GM12878 (cell line): ENCODE data around the gene DOCK9. TPM values are rescaled to one million over a fixed set of nuclear protein-coding genes. Genes with fewer than 3 reads are reported as not detected.

Source experiments
- ATAC-seq: fragments of 200-7000 bp; cut with Tn5 transposase; 3 replicates; pipeline ENCODE4 v1.9.1; 2020; ENCODE audit warnings: mild to moderate bottlenecking, moderate library complexity
- BruUV-seq: library from RNA; stranded (reverse); fragments of 400-500 nt; replicated peaks from 2 replicates; lab custom pipeline; 2021; lab: Mats Ljungman, UMichigan
- CTCF ChIA-PET: fragments of 300-600 bp; sonication (Branson Sonifier 250); formaldehyde crosslinking; extraction: SDS; loops from one replicate; lab custom pipeline; 2021; ENCODE audit warnings: inconsistent platforms; lab: Yijun Ruan, JAX
- POLR2A ChIA-PET: fragments of 350-600 bp; formaldehyde crosslinking; extraction: SDS; loops from one replicate; lab custom pipeline; 2021; ENCODE audit warnings: inconsistent platforms; lab: Charles Lee
- RAD21 ChIA-PET: fragments of 300-600 bp; sonication (Branson Sonifier 250); formaldehyde crosslinking; loops from one replicate; lab custom pipeline; 2023; ENCODE audit warnings: antibody characterized with exemption; ENCODE audit not compliant: unreplicated experiment; lab: Charles Lee
- SMC1A ChIA-PET: fragments of 300-600 bp; sonication (Branson Sonifier 250); formaldehyde crosslinking; loops from one replicate; lab custom pipeline; 2023; ENCODE audit not compliant: unreplicated experiment, uncharacterized antibody; lab: Charles Lee
- DNase-seq: peaks from one replicate; pipeline ENCODE4 v3.0.0-alpha.2; 2011; ENCODE audit warnings: low read depth, low spot score
- FAIRE-seq: peaks from 3 replicates; lab custom pipeline; 2011; peaks lifted over from hg19 to GRCh38; lab: Jason Lieb, UNC
- H2AFZ ChIP-seq: 2 replicates; pipeline ENCODE4 v1.6.0; 2011; ENCODE audit warnings: low read depth, low read length, control low read depth; ENCODE audit not compliant: control insufficient read depth
- H3K27ac ChIP-seq: 2 replicates; pipeline ENCODE4 v1.5.1; 2011; ENCODE audit warnings: control low read depth; ENCODE audit not compliant: control insufficient read depth, insufficient read depth
- H3K27me3 ChIP-seq, 2 experiments: replicated peaks in 1 of 2; 2 replicates each; pipeline versions ENCODE4 v1.6.0 to v1.6.1; 2011; ENCODE audit warnings: low read length in 1 of 2; ENCODE audit not compliant: control insufficient read depth in 2 of 2, insufficient read depth in 2 of 2
- H3K36me3 ChIP-seq, 2 experiments: 2 replicates each; pipeline ENCODE4 v1.5.1; 2011; ENCODE audit warnings: low read length in 1 of 2; ENCODE audit not compliant: control insufficient read depth in 2 of 2, insufficient read depth in 2 of 2
- H3K4me1 ChIP-seq: 2 replicates; pipeline ENCODE4 v1.6.1; 2011; ENCODE audit warnings: mild to moderate bottlenecking, low read length, moderate library complexity, mixed read lengths; ENCODE audit not compliant: control insufficient read depth, insufficient read depth
- H3K4me2 ChIP-seq: 2 replicates; pipeline ENCODE4 v1.6.0; 2011; ENCODE audit warnings: control low read depth; ENCODE audit not compliant: control insufficient read depth, insufficient read depth
- H3K4me3 ChIP-seq: fragments of 200-600 bp; sonication (generic); 2 replicates; pipeline ENCODE4 v1.5.1; 2016
- H3K79me2 ChIP-seq: 2 replicates; pipeline ENCODE4 v1.6.0; 2011; ENCODE audit warnings: low read length; ENCODE audit not compliant: control insufficient read depth, insufficient read depth
- H3K9ac ChIP-seq: 2 replicates; pipeline ENCODE4 v1.8.0; 2011; ENCODE audit warnings: low read length, control low read depth, mixed read lengths; ENCODE audit not compliant: control insufficient read depth, insufficient read depth
- H3K9me3 ChIP-seq: replicated peaks from 3 replicates; pipeline ENCODE4 v1.5.1; 2011; ENCODE audit warnings: mild to moderate bottlenecking, low read length; ENCODE audit not compliant: control insufficient read depth, insufficient read depth
- H4K20me1 ChIP-seq: 2 replicates; pipeline ENCODE4 v1.6.0; 2011; ENCODE audit not compliant: control insufficient read depth, insufficient read depth
- ASH2L ChIP-seq: fragments of 300-600, 200-600 bp; sonication (generic); IDR thresholded peaks from 2 replicates; pipeline ENCODE4 v1.6.1; 2017; ENCODE audit warnings: low read depth, mild to moderate bottlenecking, borderline replicate concordance
- ATF2 ChIP-seq: IDR thresholded peaks from 2 replicates; pipeline ENCODE4 v1.6.1; 2012; ENCODE audit warnings: low read length, inconsistent platforms
- BCL11A ChIP-seq: IDR thresholded peaks from 2 replicates; pipeline ENCODE4 v1.6.1; 2011; ENCODE audit warnings: low read depth, low read length
- CEBPB ChIP-seq, 2 experiments: fragments of 150-350 bp in 1 of 2; IDR thresholded peaks; 2 replicates each; pipeline ENCODE4 v1.6.1; 2012 to 2014; ENCODE audit warnings: low read depth in 2 of 2, low read length in 2 of 2, borderline replicate concordance in 1 of 2, inconsistent platforms in 1 of 2
- EZH2 ChIP-seq: IDR thresholded peaks from 2 replicates; pipeline ENCODE4 v1.6.1; 2012; ENCODE audit warnings: low read depth, mild to moderate bottlenecking, control low read depth, inconsistent platforms, low read length, borderline replicate concordance; ENCODE audit not compliant: control insufficient read depth
- IKZF1 ChIP-seq: fragments of 450-650 bp; conservative IDR thresholded peaks from 2 replicates; pipeline ENCODE4 v1.6.1; 2017; ENCODE audit warnings: antibody characterized with exemption, mild to moderate bottlenecking
- NFIC ChIP-seq: IDR thresholded peaks from 2 replicates; pipeline ENCODE4 v1.6.1; 2012; ENCODE audit warnings: low read depth, mild to moderate bottlenecking, inconsistent platforms, low read length, moderate library complexity
- NFXL1 ChIP-seq: fragments of 450-650 bp; IDR thresholded peaks from 2 replicates; pipeline ENCODE4 v1.6.1; 2017; ENCODE audit warnings: antibody characterized with exemption, mild to moderate bottlenecking, borderline replicate concordance
- NFYA ChIP-seq: IDR thresholded peaks from 2 replicates; pipeline ENCODE4 v1.6.1; 2011; ENCODE audit warnings: low read depth, mild to moderate bottlenecking, low read length, improper control_type of control experiment, borderline replicate concordance
- NR2F1 ChIP-seq: fragments of 450-650 bp; conservative IDR thresholded peaks from 2 replicates; pipeline ENCODE4 v1.6.1; 2017; ENCODE audit warnings: mild to moderate bottlenecking
- RAD51 ChIP-seq: fragments of 450-650 bp; IDR thresholded peaks from 2 replicates; pipeline ENCODE4 v1.6.1; 2016; ENCODE audit warnings: moderate library complexity, mild to moderate bottlenecking, inconsistent platforms
- SREBF2 ChIP-seq: IDR thresholded peaks from 2 replicates; pipeline ENCODE4 v1.6.1; 2012; ENCODE audit warnings: mild to moderate bottlenecking, low read length
- STAT1 ChIP-seq: fragments of 450-650 bp; conservative IDR thresholded peaks from 2 replicates; pipeline ENCODE4 v1.6.1; 2014; ENCODE audit warnings: antibody characterized with exemption, mild to moderate bottlenecking
- TCF7 ChIP-seq: IDR thresholded peaks from 2 replicates; pipeline ENCODE4 v1.6.1; 2014; ENCODE audit warnings: antibody characterized with exemption, borderline replicate concordance
- ZBED1 ChIP-seq: IDR thresholded peaks from 2 replicates; pipeline ENCODE4 v1.6.1; 2016; ENCODE audit warnings: borderline replicate concordance
- ZNF24 ChIP-seq: fragments of 450-650 bp; IDR thresholded peaks from 2 replicates; pipeline ENCODE4 v1.6.1; 2017; ENCODE audit warnings: antibody characterized with exemption, mild to moderate bottlenecking
- ZZZ3 ChIP-seq: IDR thresholded peaks from 2 replicates; pipeline ENCODE4 v1.6.1; 2011; ENCODE audit warnings: low read depth; ENCODE audit not compliant: control insufficient read depth, insufficient read length
- WGBS: methylation state at CpG from one replicate; pipeline ENCODE4 v1.1.6; 2016; ENCODE audit warnings: low lambda C conversion rate; ENCODE audit not compliant: insufficient replicate concordance, insufficient coverage; ENCODE audit errors: missing lambda C conversion rate; 5-methylcytosine and 5-hydroxymethylcytosine counted together
- in situ Hi-C: fragments of 300-500 bp; cut with MboI; formaldehyde crosslinking; loops from 9 replicates; pipeline ENCODE4 v1.14.3; 2018; ENCODE audit warnings: mixed read lengths
- intact Hi-C: fragments of 100-400 bp; cut with micrococcal nuclease; formaldehyde crosslinking; loops from one replicate; pipeline ENCODE4 v1.14.2; 2022; ENCODE audit not compliant: unreplicated experiment
- polyA plus RNA-seq, 11 experiments: library from polyadenylated mRNA; depleted of rRNA in 4 of 11; unstranded in 6 of 11; stranded (reverse) in 5 of 11; fragments of >200 nt; fragmentation: Nextera tagmentation in 4 of 11; fragmentation: Illumina TruSeq in 1 of 11; extraction: Ambion mirVana in 4 of 11; extraction: Trizol in 1 of 11; gene quantifications; 1 replicate in 1 of 11; 2 replicates in 10 of 11; pipeline versions ENCODE4 v1.2.1 to v1.2.3, GENCODE V29; 2011 to 2016; ENCODE audit warnings: inconsistent platforms in 2 of 11, missing spikeins in 2 of 11, low read depth in 1 of 11
- total RNA-seq, 4 experiments: library from RNA; depleted of rRNA in 3 of 4; stranded (reverse); fragments of >200 nt in 3 of 4; fragmentation: Illumina TruSeq in 1 of 4; extraction: Trizol in 1 of 4; gene quantifications; 2 replicates each; pipeline versions ENCODE4 v1.2.1 to v1.2.3, GENCODE V29; 2013 to 2021

The DOCK9 gene
- total and polyA plus RNA-seq, 10 of the 15 experiments (the other 5 are each of a cell fraction or from before 2014, with no cell fraction given): 0.09 to 2.9 (median 0.74) TPM

GRCh38 chr13:98780451-98780850 lies 197.4 kb downstream of the DOCK9 start (continued):
- TF ChIP-seq NFYA (no peak), NR2F1 (no peak), NFIC (no peak), ZNF24 (no peak)

GRCh38 chr13:98779695-98780094 lies 198.2 kb downstream of the DOCK9 start:
- FAIRE-seq: no peak

GRCh38 chr13:98778749-98779148 lies 199.1 kb downstream of the DOCK9 start:
- no peak overlapping the region for H3K27ac ChIP-seq
- ChIA-PET POLR2A (no interaction called here), CTCF (no interaction called here), RAD21 (no interaction called here), SMC1A (no interaction called here)
- H3K79me2 ChIP-seq: no peaks in the 10 kb centered on the region
- H2AFZ ChIP-seq: no peak overlapping the region
- no peaks in the 10 kb centered on the region for H4K20me1 ChIP-seq
- no peak for DNase-seq
- BruUV-seq: no TSS peak
- in situ Hi-C loops (no loop called here), intact Hi-C loops (no loop called here)
- ATAC-seq: no peak
- no peaks in the 10 kb centered on the region for H3K36me3 ChIP-seq
- H3K4me1 ChIP-seq: no peaks in the 10 kb centered on the region
- WGBS: 30% methylated on average over 8 of the region's 8 CpGs
- no peak for FAIRE-seq
- no peak overlapping the region for H3K4me3 ChIP-seq
- no peak overlapping the region for H3K4me2 ChIP-seq
- H3K9me3 ChIP-seq: no peaks in the 10 kb centered on the region
- H3K9ac ChIP-seq: no peak overlapping the region
- H3K27me3 ChIP-seq: no peaks in the 10 kb centered on the region
- TF ChIP-seq ASH2L (no peak), ATF2 (no peak), STAT1 (no peak), SREBF2 (no peak), ZBED1 (no peak), ZZZ3 (no peak)

More at GRCh38 chr13:98779695-98780094, 198.2 kb downstream of the DOCK9 start:
- no peak overlapping the region for H3K27ac ChIP-seq
- no peaks in the 10 kb centered on the region for H3K4me1 ChIP-seq
- H3K79me2 ChIP-seq: no peaks in the 10 kb centered on the region
- DNase-seq (no peak), ATAC-seq (no peak)
- no peaks in the 10 kb centered on the region for H3K9me3 ChIP-seq
- CTCF ChIA-PET: interaction anchor here (1.2 kb wide), 1 partner anchor 13 kb away, joined by 3 read pairs; no protein-coding TSS in a partner anchor
- no peaks in the 10 kb centered on the region for H3K36me3 ChIP-seq
- TF ChIP-seq RAD51 (no peak), BCL11A (no peak), TCF7 (no peak), EZH2 (no peak), IKZF1 (no peak), CEBPB (IDR thresholded peaks at IDR 0.05; ENCODE audit: borderline replicate concordance in 1 of 2, low read depth in 2 of 2, low read length in 2 of 2) (no peak), NFXL1 (no peak)
- POLR2A ChIA-PET: no interaction called here
- H3K4me3 ChIP-seq: no peak overlapping the region
- H2AFZ ChIP-seq: no peak overlapping the region
- SMC1A ChIA-PET: interaction anchor here (1.7 kb wide), 1 partner anchor 18 kb away, joined by 4 read pairs; no protein-coding TSS in a partner anchor
- RAD21 ChIA-PET: no interaction called here
- 39% methylated on average over 1 of the region's 1 CpG for WGBS
- intact Hi-C loops (no loop called here), in situ Hi-C loops (no loop called here)
- H3K9ac ChIP-seq: no peak overlapping the region
- H3K27me3 ChIP-seq: no peaks in the 10 kb centered on the region
- no TSS peak for BruUV-seq
- no peak overlapping the region for H3K4me2 ChIP-seq
- H4K20me1 ChIP-seq: no peaks in the 10 kb centered on the region
